Right hindlimb (tissue), 1 donor: ENCODE results near the gene SUPT6H.
"Not testable (repeated sequence)": the region's sequence is repeated elsewhere in the genome, so short reads cannot be mapped to it uniquely, and the experiment has no call there.

ENCODE experiments used
- DNase-seq: peaks from one replicate; pipeline ENCODE4 v3.0.0-alpha.2; 2018

The SUPT6H gene

GRCh38 chr17:28720247-28720996, 58.4 kb downstream of the SUPT6H start:
- DNase-seq: no peak

DNA sequence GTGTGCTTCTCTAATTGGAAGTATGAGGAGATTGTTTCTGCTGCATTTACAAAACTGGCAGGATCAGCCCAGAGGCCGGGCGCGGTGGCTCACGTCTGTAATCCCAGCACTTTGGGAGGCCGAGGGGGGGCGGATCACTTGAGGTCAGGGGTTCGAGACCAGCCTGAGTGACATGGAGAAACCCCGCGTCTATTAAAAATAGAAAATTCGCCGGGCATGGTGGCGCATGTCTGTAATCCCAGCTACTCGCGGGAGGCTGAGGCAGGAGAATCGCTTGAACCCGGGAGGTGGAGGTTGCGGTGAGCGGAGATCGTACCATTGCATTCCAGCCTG, 59.0 kb downstream of the SUPT6H start:
- DNase-seq: not testable (repeated sequence)

DNA sequence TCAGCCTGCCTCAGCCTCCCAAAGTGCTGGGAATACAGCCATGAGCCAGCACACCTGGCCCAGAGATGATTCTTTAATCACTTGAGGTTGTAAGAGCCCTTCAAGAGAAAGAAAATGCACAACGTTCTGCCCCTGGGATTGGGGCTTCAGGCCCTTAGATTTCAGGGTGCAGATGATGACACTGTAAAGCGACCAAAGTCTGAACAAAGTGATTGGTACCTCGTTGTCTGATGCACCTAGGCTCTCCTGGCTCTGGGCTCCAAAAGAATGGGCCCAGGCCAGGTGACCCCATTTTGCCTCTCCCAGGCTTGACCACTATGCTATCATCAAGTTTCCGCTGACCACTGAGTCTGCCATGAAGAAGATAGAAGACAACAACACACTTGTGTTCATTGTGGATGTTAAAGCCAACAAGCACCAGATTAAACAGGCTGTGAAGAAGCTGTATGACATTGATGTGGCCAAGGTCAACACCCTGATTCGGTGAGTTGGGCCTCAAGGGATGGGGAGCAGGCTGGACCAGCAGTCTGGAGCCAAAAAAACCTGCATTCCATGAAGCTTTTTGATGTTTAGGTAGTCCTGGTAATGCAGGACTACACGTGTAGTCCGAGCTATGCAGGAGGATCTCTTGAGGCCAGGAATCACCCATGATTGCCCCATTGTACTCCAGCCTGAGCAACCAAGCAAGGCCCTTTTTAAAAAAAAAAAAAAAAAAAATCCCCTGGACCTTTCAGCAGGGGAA, 60.6 kb downstream of the SUPT6H start:
- DNase-seq: no peak

DNA sequence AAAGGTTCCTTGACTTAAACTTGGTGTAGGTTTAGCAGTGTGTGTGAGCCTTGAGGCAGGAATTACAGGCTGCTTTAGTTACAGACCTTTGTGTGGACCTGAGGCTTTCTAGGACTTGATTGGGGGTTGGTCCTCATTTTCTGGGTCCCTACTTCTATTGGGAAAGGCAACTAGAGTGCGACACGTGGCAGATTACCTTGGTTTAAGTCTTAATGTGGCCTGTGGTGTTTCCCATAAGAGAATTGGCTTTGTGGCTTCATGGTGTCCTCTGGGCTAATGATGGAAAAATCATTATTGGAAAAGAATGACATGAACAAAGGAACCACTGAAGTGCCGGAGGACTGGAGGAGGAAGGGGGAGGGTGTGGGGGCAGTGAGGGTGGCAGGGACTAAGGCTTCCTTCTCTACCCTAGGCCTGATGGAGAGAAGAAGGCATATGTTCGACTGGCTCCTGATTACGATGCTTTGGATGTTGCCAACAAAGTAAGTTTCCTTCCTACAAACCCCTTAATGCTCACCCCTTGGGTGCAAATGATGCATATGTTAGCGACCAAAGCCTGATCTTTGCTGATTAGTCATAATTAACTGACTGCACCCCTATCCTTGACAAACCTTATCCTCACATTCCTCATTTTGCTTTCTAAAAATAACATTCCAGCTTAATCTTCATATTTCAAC, 61.3 kb downstream of the SUPT6H start:
- no peak for DNase-seq

DNA sequence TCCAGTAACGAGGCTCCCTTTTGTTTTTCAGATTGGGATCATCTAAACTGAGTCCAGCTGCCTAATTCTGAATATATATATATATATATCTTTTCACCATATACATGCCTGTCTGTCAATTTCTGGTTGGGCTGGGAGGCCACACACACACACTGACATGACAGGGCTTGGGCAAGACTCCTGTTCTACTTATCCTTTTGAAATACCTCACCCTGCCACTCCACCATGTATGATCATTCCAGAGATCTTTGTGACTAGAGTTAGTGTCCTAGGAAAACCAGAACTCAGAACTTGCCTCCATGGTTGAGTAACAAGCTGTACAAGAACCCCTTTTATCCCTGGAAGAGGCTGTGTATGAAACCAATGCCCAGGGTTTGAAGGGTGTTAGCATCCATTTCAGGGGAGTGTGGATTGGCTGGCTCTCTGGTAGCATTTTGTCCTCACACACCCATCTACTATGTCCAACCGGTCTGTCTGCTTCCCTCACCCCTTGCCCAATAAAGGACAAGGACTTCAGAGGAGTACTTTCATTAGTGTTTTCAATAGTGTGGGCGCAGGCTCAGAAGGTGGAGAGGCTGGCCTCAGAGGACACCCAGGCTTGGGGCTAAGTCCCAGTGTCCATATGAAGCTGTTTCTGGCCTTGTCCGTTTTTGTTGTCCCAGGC, 62.0 kb downstream of the SUPT6H start:
- not testable (repeated sequence) for DNase-seq

DNA sequence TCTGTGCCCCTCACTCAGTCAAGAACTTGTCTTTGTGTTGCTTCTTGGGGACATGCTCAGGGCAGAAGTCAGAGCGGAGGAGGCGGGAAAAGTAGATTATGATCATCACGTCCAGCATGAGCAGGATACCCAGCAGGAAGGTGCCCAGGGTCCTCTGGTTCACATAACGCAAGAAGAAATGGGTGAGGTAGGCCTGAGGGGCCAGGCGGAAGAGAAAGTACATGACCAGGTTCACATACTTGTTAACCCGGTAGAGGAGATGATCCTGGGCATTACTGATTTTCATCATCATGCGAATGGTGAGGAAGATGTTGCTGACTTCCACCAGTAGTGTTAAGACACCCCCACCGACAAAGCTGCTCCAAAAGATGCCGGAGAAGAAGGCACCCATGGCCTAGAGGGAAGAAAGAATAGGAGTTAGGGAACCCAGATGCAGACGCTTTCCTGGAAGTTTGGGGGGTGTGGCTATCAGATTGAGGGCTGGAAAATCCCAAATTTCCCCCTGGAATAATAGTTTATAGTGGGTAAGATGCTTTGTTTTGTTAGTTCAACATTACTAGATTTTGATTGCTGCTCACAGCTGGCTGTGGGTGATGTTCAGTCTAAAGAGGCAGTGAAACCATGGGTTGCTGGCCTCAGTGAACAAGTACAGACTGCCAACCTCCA, 62.6 kb downstream of the SUPT6H start:
- no peak for DNase-seq

- DNase-seq: peak; percentile 40
Observed at GRCh38 chr17:28725166-28725659, 63.2 kb downstream of the SUPT6H start.

GRCh38 chr17:28725660-28726225, 63.7 kb downstream of the SUPT6H start:
- no peak for DNase-seq

- peak; percentile 89 for DNase-seq
Observed at GRCh38 chr17:28726226-28726626, 64.2 kb downstream of the SUPT6H start, which contains the start of gene TLCD1. TLCD1 (minus strand) TSS chr17:28726233; CDS start chr17:28726097, 136 bp downstream.

DNA sequence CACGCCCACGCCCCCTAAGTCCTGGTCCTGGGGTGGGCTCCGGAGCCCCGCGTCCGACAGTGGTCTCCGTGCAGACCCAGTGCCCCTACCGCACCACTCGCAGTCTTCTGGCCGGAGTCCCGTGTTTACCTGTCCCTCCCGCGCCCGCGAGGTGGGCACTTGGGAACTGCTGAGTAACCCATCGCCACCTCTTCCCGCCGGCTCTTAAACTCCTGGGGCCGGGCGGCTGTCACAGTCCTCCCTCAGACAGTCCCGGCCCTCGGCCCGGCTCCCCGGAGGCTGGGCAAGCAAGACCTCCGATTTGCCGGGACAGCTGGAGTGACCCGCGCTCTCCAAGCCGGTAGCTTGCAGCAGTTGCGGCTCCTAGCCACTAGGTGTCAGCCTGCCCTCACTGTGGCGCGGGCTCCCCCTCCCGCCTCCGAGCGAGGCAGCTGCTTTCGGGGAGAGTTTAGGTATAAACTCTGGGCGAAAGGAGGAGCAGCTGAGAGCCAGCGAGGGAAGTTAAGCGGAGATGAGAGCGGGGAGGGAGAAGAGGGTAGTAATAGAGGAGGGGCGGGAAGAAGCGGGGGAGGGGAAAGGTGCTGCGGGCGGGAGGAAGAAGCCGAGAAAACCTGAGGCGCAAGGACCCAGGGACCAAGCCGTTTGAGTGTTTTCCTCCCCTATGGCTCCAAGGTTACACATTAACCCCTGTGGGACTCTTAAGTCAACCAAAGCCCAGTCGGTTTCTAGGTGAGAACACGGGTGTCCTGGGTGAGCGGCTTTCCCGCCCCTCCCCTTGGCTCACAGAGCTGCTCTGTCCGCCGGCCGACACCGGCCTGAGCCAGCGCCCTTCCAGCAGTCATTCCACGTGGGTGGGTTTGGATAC, 64.9 kb downstream of the SUPT6H start:
- peak; percentile 97 for DNase-seq

- peak; percentile 97 for DNase-seq
Observed at GRCh38 chr17:28728364-28729200, 66.6 kb downstream of the SUPT6H start, which contains the start of gene NEK8. NEK8 (plus strand) TSS chr17:28728788; CDS start chr17:28728814, 26 bp downstream.

DNA sequence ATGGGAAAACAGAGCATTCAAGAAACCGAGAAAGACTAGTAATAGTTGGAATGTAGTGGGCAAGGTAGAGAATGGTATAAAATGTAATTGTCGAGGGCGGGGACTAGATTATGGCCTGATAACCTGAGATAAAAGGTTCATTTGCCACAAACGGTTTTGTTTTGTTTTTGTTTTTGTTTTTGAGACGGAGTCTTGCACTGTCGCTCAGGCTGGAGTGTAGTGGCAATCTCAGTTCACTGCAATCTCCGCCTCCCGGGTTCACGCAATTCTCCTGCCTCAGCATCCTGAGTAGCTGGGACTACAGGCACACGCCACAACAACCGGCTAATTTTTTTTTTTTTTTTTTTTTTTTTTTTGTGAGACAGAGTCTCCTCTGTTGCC, 67.9 kb downstream of the SUPT6H start:
- DNase-seq: no peak

DNA sequence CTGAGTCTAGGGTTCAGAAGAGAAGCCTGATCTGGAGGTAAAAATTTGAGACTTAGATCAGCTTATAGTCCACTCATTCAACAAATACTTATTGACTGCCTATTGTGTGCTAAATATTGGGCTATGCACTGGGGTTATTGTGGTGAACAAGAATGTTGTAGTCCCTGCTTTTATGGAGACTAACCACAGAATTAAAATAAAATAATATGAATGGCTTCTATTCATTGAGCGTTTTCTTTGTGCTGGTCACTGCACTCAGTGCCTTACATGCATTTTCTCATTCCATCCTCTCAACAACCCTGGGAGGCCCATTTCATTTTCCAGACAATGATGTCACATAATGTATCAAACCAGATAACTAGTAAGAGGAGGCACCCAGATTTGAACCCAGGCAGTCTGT, 71.3 kb downstream of the SUPT6H start:
- DNase-seq: no peak

- DNase-seq: no peak
Observed at GRCh38 chr17:28734712-28735241, 72.8 kb downstream of the SUPT6H start.

- no peak for DNase-seq
Observed at GRCh38 chr17:28735242-28735722, 73.3 kb downstream of the SUPT6H start.

- DNase-seq: not testable (repeated sequence)
Observed at GRCh38 chr17:28735913-28736769, 74.1 kb downstream of the SUPT6H start.

DNA sequence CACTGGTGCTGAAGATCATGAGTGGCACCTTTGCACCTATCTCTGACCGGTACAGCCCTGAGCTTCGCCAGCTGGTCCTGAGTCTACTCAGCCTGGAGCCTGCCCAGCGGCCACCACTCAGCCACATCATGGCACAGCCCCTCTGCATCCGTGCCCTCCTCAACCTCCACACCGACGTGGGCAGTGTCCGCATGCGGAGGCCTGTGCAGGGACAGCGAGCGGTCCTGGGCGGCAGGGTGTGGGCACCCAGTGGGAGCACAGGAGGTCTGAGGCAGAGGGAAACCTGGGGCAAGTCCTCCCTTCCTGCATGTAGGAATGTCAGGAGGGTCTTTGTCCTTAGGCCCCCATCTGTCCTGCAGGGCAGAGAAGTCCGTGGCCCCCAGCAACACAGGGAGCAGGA, 75.3 kb downstream of the SUPT6H start:
- DNase-seq: no peak
